ENCODE data around the gene TNFRSF11A. TPM values are rescaled to one million over a fixed set of nuclear protein-coding genes. Genes with fewer than 3 reads are reported as not detected.

TNFRSF11A gene
- total RNA-seq, 1 donor from 2014 or later = 43.0 TPM

GRCh38 chr18:62360805-62361204 lies 35.7 kb downstream of the TNFRSF11A start:
- no peak overlapping the region for H3K4me3 Mint-ChIP-seq (ENCODE audit: low read depth)
- no peaks in the 10 kb centered on the region for H3K27me3 Mint-ChIP-seq (ENCODE audit: low read depth)
- intact Hi-C loops (cut with micrococcal nuclease) = no loop called here
- DNase-seq (ENCODE audit: low spot score) = no peak
- no peaks in the 10 kb centered on the region for H3K9me3 Mint-ChIP-seq
- peaks cover 81% of the 10 kb centered on the region for H3K36me3 Mint-ChIP-seq (ENCODE audit: low read depth)
- H3K4me1 Mint-ChIP-seq (ENCODE audit: low read depth) = peaks cover 25% of the 10 kb centered on the region
- H3K27ac Mint-ChIP-seq = no peak overlapping the region

GRCh38 chr18:62361288-62361687 lies 36.2 kb downstream of the TNFRSF11A start:
- DNase-seq (ENCODE audit: low spot score) = no peak
- Mint-ChIP-seq H3K4me1 (ENCODE audit: low read depth) (peaks cover 29% of the 10 kb centered on the region), H3K27me3 (ENCODE audit: low read depth) (no peaks in the 10 kb centered on the region), H3K9me3 (no peaks in the 10 kb centered on the region), H3K27ac (no peak overlapping the region), H3K36me3 (ENCODE audit: low read depth) (peaks cover 80% of the 10 kb centered on the region), H3K4me3 (ENCODE audit: low read depth) (no peak overlapping the region)
- intact Hi-C loops (cut with micrococcal nuclease) = no loop called here

- H3K36me3 Mint-ChIP-seq (ENCODE audit: low read depth) = peaks cover 74% of the 10 kb centered on the region
- DNase-seq (ENCODE audit: low spot score) = no peak
- no peaks in the 10 kb centered on the region for H3K27me3 Mint-ChIP-seq (ENCODE audit: low read depth)
- H3K4me1 Mint-ChIP-seq (ENCODE audit: low read depth) = peaks cover 36% of the 10 kb centered on the region
- intact Hi-C loops (cut with micrococcal nuclease) = loop anchor here (2.0 kb wide), 1 partner anchor 36 kb away; no protein-coding TSS in a partner anchor
- no peaks in the 10 kb centered on the region for H3K9me3 Mint-ChIP-seq
- H3K4me3 Mint-ChIP-seq (ENCODE audit: low read depth) = no peak overlapping the region
- H3K27ac Mint-ChIP-seq = peak overlapping the region; percentile 33
Measured at GRCh38 chr18:62364558-62364957, 39.4 kb downstream of the TNFRSF11A start.

GRCh38 chr18:62365420-62365819 lies 40.3 kb downstream of the TNFRSF11A start:
- Mint-ChIP-seq H3K4me1 (ENCODE audit: low read depth) (peaks cover 41% of the 10 kb centered on the region), H3K4me3 (ENCODE audit: low read depth) (no peak overlapping the region), H3K27ac (peak overlapping the region; percentile 67), H3K9me3 (no peaks in the 10 kb centered on the region), H3K27me3 (ENCODE audit: low read depth) (no peaks in the 10 kb centered on the region), H3K36me3 (ENCODE audit: low read depth) (peaks cover 71% of the 10 kb centered on the region)
- intact Hi-C loops (cut with micrococcal nuclease) = loop anchor here (2.0 kb wide), 1 partner anchor 37 kb away; no protein-coding TSS in a partner anchor
- DNase-seq (ENCODE audit: low spot score) = no peak

- Mint-ChIP-seq H3K36me3 (ENCODE audit: low read depth) (peaks cover 71% of the 10 kb centered on the region), H3K4me3 (ENCODE audit: low read depth) (no peak overlapping the region), H3K9me3 (no peaks in the 10 kb centered on the region), H3K4me1 (ENCODE audit: low read depth) (peaks cover 54% of the 10 kb centered on the region), H3K27ac (no peak overlapping the region), H3K27me3 (ENCODE audit: low read depth) (no peaks in the 10 kb centered on the region)
- no peak for DNase-seq (ENCODE audit: low spot score)
- intact Hi-C loops (cut with micrococcal nuclease) = no loop called here
Measured at GRCh38 chr18:62366992-62367391, 41.9 kb downstream of the TNFRSF11A start.

GRCh38 chr18:62368100-62368499 lies 43.0 kb downstream of the TNFRSF11A start:
- peaks cover 80% of the 10 kb centered on the region for H3K36me3 Mint-ChIP-seq (ENCODE audit: low read depth)
- intact Hi-C loops (cut with micrococcal nuclease) = loop anchor here (1.0 kb wide), 4 partner anchors 21 to 52 kb away; no protein-coding TSS in a partner anchor

GRCh38 chr18:62369129-62369644 lies 44.1 kb downstream of the TNFRSF11A start:
- peaks cover 76% of the 10 kb centered on the region for H3K36me3 Mint-ChIP-seq (ENCODE audit: low read depth)
- no peaks in the 10 kb centered on the region for H3K9me3 Mint-ChIP-seq
- H3K27me3 Mint-ChIP-seq (ENCODE audit: low read depth) = no peaks in the 10 kb centered on the region
- peaks cover 61% of the 10 kb centered on the region for H3K4me1 Mint-ChIP-seq (ENCODE audit: low read depth)
- intact Hi-C loops (cut with micrococcal nuclease) = no loop called here
- no peak overlapping the region for H3K27ac Mint-ChIP-seq
- H3K4me3 Mint-ChIP-seq (ENCODE audit: low read depth) = no peak overlapping the region
- no peak for DNase-seq (ENCODE audit: low spot score)

More at GRCh38 chr18:62368100-62368499, 43.0 kb downstream of the TNFRSF11A start:
- Mint-ChIP-seq H3K4me3 (ENCODE audit: low read depth) (no peak overlapping the region), H3K27me3 (ENCODE audit: low read depth) (no peaks in the 10 kb centered on the region), H3K27ac (peak overlapping the region; percentile 57), H3K4me1 (ENCODE audit: low read depth) (peaks cover 60% of the 10 kb centered on the region), H3K9me3 (no peaks in the 10 kb centered on the region)
- DNase-seq (ENCODE audit: low spot score) = no peak

GRCh38 chr18:62370366-62370765 lies 45.3 kb downstream of the TNFRSF11A start:
- intact Hi-C loops (cut with micrococcal nuclease) = loop anchor here (2.0 kb wide), 1 partner anchor 44 kb away; no protein-coding TSS in a partner anchor
- Mint-ChIP-seq H3K27ac (peak overlapping the region; percentile 73), H3K4me1 (ENCODE audit: low read depth) (peaks cover 60% of the 10 kb centered on the region), H3K9me3 (no peaks in the 10 kb centered on the region), H3K36me3 (ENCODE audit: low read depth) (peaks cover 68% of the 10 kb centered on the region), H3K4me3 (ENCODE audit: low read depth) (no peak overlapping the region), H3K27me3 (ENCODE audit: low read depth) (no peaks in the 10 kb centered on the region)
- no peak for DNase-seq (ENCODE audit: low spot score)

- Mint-ChIP-seq H3K27ac (peak overlapping the region; percentile 51), H3K4me1 (ENCODE audit: low read depth) (peaks cover 63% of the 10 kb centered on the region), H3K9me3 (no peaks in the 10 kb centered on the region), H3K4me3 (ENCODE audit: low read depth) (no peak overlapping the region), H3K27me3 (ENCODE audit: low read depth) (no peaks in the 10 kb centered on the region), H3K36me3 (ENCODE audit: low read depth) (peaks cover 71% of the 10 kb centered on the region)
- intact Hi-C loops (cut with micrococcal nuclease) = loop anchor here (2.0 kb wide), 1 partner anchor 45 kb away; no protein-coding TSS in a partner anchor
- no peak for DNase-seq (ENCODE audit: low spot score)
Measured at GRCh38 chr18:62371436-62371835, 46.3 kb downstream of the TNFRSF11A start.

- Mint-ChIP-seq H3K27me3 (ENCODE audit: low read depth) (no peaks in the 10 kb centered on the region), H3K36me3 (ENCODE audit: low read depth) (peaks cover 72% of the 10 kb centered on the region), H3K27ac (no peak overlapping the region), H3K9me3 (no peaks in the 10 kb centered on the region), H3K4me1 (ENCODE audit: low read depth) (peaks cover 66% of the 10 kb centered on the region), H3K4me3 (ENCODE audit: low read depth) (no peak overlapping the region)
- intact Hi-C loops (cut with micrococcal nuclease) = no loop called here
- DNase-seq (ENCODE audit: low spot score) = no peak
Measured at GRCh38 chr18:62372156-62372555, 47.0 kb downstream of the TNFRSF11A start.

- peaks cover 64% of the 10 kb centered on the region for H3K4me1 Mint-ChIP-seq (ENCODE audit: low read depth)
- no peak overlapping the region for H3K27ac Mint-ChIP-seq
- H3K9me3 Mint-ChIP-seq = no peaks in the 10 kb centered on the region
- H3K36me3 Mint-ChIP-seq (ENCODE audit: low read depth) = peaks cover 74% of the 10 kb centered on the region
- H3K4me3 Mint-ChIP-seq (ENCODE audit: low read depth) = no peak overlapping the region
- no peak for DNase-seq (ENCODE audit: low spot score)
- H3K27me3 Mint-ChIP-seq (ENCODE audit: low read depth) = no peaks in the 10 kb centered on the region
- intact Hi-C loops (cut with micrococcal nuclease) = no loop called here
Measured at GRCh38 chr18:62372882-62373281, 47.8 kb downstream of the TNFRSF11A start.

GRCh38 chr18:62374410-62374965 lies 49.4 kb downstream of the TNFRSF11A start:
- Mint-ChIP-seq H3K36me3 (ENCODE audit: low read depth) (peaks cover 77% of the 10 kb centered on the region), H3K4me3 (ENCODE audit: low read depth) (no peak overlapping the region), H3K27ac (no peak overlapping the region), H3K9me3 (no peaks in the 10 kb centered on the region), H3K4me1 (ENCODE audit: low read depth) (peaks cover 60% of the 10 kb centered on the region), H3K27me3 (ENCODE audit: low read depth) (no peaks in the 10 kb centered on the region)
- intact Hi-C loops (cut with micrococcal nuclease) = no loop called here
- no peak for DNase-seq (ENCODE audit: low spot score)

- peaks cover 41% of the 10 kb centered on the region for H3K4me1 Mint-ChIP-seq (ENCODE audit: low read depth)
- peaks cover 78% of the 10 kb centered on the region for H3K36me3 Mint-ChIP-seq (ENCODE audit: low read depth)
- H3K9me3 Mint-ChIP-seq = no peaks in the 10 kb centered on the region
- intact Hi-C loops (cut with micrococcal nuclease) = no loop called here
- H3K27ac Mint-ChIP-seq = no peak overlapping the region
- no peaks in the 10 kb centered on the region for H3K27me3 Mint-ChIP-seq (ENCODE audit: low read depth)
- no peak overlapping the region for H3K4me3 Mint-ChIP-seq (ENCODE audit: low read depth)
- DNase-seq (ENCODE audit: low spot score) = no peak
Measured at GRCh38 chr18:62377131-62377807, 52.2 kb downstream of the TNFRSF11A start.
